ENCODE measurements around the gene DOCK3.

Gene DOCK3

GRCh38 chr3:51024765-51025632 is 350.3 kb downstream of the DOCK3 start:
- no peak for DNase-seq (ENCODE audit: low spot score)
- in situ Hi-C loops (cut with MboI; ENCODE audit: low sequenced_read_pairs, unreplicated experiment), result no loop called here
- TF ChIP-seq, protein P1, sequence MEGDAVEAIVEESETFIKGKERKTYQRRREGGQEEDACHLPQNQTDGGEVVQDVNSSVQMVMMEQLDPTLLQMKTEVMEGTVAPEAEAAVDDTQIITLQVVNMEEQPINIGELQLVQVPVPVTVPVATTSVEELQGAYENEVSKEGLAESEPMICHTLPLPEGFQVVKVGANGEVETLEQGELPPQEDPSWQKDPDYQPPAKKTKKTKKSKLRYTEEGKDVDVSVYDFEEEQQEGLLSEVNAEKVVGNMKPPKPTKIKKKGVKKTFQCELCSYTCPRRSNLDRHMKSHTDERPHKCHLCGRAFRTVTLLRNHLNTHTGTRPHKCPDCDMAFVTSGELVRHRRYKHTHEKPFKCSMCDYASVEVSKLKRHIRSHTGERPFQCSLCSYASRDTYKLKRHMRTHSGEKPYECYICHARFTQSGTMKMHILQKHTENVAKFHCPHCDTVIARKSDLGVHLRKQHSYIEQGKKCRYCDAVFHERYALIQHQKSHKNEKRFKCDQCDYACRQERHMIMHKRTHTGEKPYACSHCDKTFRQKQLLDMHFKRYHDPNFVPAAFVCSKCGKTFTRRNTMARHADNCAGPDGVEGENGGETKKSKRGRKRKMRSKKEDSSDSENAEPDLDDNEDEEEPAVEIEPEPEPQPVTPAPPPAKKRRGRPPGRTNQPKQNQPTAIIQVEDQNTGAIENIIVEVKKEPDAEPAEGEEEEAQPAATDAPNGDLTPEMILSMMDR (IDR thresholded peaks at IDR 0.05; ENCODE audit: borderline replicate concordance, control extremely low read depth, extremely low read depth, insufficient read depth, missing control alignments), result no peak

- TF ChIP-seq, protein P1 (IDR thresholded peaks at IDR 0.05; ENCODE audit: borderline replicate concordance, control extremely low read depth, extremely low read depth, insufficient read depth, missing control alignments), result no peak
- in situ Hi-C loops (cut with MboI; ENCODE audit: low sequenced_read_pairs, unreplicated experiment), result no loop called here
- no peak for DNase-seq (ENCODE audit: low spot score)
These were observed 356.9 kb downstream of the DOCK3 start for GRCh38 chr3:51031666-51032065.

DNA sequence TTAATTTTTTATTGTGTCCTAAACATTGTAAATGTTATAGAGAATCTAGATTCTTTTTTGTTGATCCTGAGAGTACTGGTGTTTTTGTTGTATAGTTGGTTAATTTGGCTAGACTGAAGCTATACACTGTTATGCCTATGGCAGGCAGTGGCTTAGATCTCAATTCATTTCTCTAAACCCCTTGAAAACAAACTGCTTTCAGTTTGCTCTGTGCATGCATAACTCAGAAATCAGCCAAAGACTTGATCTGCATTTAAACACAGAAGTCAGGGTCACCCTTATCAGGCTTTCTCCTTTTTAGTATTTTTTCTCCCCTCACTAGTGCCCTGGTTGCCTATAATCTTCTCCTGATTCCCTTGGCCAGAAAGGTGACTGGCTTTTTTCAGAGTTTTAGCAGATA is 360.9 kb downstream of the DOCK3 start:
- in situ Hi-C loops (cut with MboI; ENCODE audit: low sequenced_read_pairs, unreplicated experiment), result no loop called here
- TF ChIP-seq, protein P1 (IDR thresholded peaks at IDR 0.05; ENCODE audit: borderline replicate concordance, control extremely low read depth, extremely low read depth, insufficient read depth, missing control alignments), result no peak
- DNase-seq (ENCODE audit: low spot score), result no peak

GRCh38 chr3:51044982-51045381 is 370.3 kb downstream of the DOCK3 start:
- TF ChIP-seq, protein P1 (IDR thresholded peaks at IDR 0.05; ENCODE audit: borderline replicate concordance, control extremely low read depth, extremely low read depth, insufficient read depth, missing control alignments), result no peak
- in situ Hi-C loops (cut with MboI; ENCODE audit: low sequenced_read_pairs, unreplicated experiment), result no loop called here
- DNase-seq (ENCODE audit: low spot score), result no peak

DNA sequence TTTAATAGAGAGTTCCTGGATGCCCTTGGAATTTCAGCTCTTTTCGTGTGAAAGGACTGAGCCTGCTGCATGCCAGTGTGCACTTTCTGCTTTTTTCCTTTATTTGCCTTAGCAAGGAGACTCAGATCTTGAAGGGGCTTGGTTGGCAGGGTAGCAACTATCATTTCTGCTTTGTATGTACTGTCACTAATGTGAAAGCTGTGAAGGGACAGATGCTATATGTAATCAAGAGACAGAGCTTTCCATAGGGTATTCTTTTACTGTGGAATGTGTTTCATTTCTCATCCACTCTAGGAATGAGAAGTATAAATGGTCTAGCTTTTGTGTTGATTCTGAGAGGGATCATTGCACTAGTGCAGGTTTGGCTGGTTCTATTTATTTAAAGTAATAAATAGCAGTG is 377.8 kb downstream of the DOCK3 start:
- TF ChIP-seq, protein P1 (IDR thresholded peaks at IDR 0.05; ENCODE audit: borderline replicate concordance, control extremely low read depth, extremely low read depth, insufficient read depth, missing control alignments), result no peak
- no peak for DNase-seq (ENCODE audit: low spot score)
- in situ Hi-C loops (cut with MboI; ENCODE audit: low sequenced_read_pairs, unreplicated experiment), result no loop called here

GRCh38 chr3:51057121-51057520 is 382.4 kb downstream of the DOCK3 start:
- TF ChIP-seq, protein P1 (IDR thresholded peaks at IDR 0.05; ENCODE audit: borderline replicate concordance, control extremely low read depth, extremely low read depth, insufficient read depth, missing control alignments), result no peak
- in situ Hi-C loops (cut with MboI; ENCODE audit: low sequenced_read_pairs, unreplicated experiment), result no loop called here
- no peak for DNase-seq (ENCODE audit: low spot score)
